Measurements from ENCODE around the gene PCARE.
A peak's percentile ranks its signal among the peaks of the same experiment; 100 is the strongest.
"Not testable (repeated sequence)": the region's sequence is repeated elsewhere in the genome, so short reads cannot be mapped to it uniquely, and the experiment has no call there.

The PCARE gene

GRCh38 chr2:29074411-29074810 is at the start of gene PCARE:
PCARE (minus strand) TSS chr2:29074523; CDS start chr2:29074261, 262 bp downstream.
- DNase-seq (ENCODE audit: low spot score) = no peak

- DNase-seq (ENCODE audit: low spot score) = peak; percentile 66
Observed at GRCh38 chr2:29123617-29124349, 49.5 kb upstream of the PCARE start.

DNA sequence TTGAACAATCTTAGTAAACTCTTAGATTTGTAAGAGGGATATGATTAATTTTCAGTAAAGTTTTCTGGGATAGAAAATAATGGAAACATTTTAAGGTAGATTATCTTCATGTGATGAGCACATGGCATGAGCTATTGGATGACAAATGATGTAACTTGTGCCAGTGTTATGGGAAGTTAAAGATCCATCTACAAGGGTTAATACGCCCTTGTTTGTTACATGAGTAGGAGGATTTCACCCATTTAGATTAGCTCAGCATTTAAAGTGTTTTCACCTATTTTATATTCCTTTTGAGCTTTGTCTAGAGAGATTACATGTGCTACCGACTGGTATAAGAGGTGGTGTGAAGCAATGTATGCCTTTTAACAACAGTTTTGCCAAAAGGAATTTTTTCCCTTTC is 46.5 kb upstream of the PCARE start:
- no peak for DNase-seq (ENCODE audit: low spot score)

- DNase-seq (ENCODE audit: low spot score) = no peak
Observed at GRCh38 chr2:29119211-29119610, 44.9 kb upstream of the PCARE start.

DNA sequence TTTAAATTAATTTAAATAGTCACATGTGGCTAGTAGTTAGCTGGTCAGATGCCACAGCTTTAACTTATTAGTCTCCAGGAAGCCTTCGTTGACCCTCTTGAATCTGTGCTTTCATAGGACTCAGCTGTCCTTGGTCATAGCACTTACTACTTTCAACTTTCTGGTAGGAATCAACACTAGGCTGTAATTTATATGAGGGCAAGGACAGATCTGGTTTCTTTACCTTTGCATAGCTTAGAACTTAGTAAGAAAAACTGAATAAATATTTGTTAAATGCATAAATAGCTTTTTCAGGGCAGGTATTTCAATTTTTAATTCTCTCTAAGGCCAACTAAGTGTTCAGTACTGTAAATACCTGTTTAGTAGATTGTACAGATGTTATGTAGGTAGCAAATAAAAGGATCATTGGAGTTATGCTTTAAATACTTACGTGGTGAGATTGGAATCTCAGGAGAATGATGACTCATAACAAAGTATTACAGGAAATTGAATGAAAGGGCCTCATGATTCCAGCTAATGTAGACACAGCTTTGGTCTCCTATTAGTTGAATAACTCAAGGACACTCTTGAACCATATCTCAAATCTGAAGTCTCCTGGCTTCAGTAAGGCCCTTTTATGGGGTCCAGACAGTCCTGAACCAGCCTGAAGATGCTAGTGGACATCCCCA is 43.4 kb upstream of the PCARE start:
- peak; percentile 55 for DNase-seq (ENCODE audit: low spot score)

DNA sequence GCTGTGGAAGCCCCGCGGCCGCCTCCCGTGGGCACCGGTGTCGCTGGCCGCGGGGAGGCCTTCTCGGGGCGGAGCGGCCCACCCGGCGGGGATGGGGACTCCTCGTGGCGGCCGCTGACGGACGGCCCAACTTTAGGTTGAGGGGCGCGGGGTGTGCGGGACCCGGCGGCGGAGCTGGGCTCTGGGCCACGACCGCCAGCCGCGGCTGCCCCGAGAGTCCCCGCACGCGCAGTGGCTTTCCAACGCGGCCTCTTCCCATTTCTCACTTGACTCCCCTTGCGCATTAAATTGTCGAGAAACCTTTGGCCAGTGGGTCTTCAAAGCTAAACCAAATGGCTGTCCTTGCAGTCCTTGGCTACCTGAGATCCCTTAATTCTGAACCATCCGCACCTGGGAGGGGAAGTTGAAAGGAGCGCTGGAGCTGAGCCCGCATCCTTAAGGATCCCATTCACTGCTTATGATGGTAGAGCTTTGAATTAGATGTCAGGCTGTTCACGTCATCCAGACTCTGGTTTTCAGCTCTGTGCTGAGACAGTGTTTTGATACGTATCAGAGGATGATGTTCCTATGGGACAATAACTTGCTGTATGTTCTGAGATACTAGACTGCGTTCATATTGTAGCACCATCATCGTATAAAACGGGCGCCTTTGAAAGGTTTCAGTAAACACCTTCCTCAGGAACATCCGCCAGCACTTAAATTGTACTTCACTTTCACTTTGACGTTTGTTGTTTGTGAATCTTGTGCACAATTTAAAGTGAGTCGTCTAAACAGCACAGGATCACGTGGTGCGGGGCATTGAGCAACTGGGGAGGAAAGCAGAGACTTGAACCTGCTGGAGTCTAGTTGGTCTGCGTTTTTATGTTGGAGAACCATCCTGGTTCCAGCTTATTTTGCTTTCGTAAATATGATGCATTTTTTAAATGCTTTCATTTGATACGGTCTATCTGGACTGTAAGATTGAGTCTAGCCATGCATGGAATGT is 41.8 kb upstream of the PCARE start:
- DNase-seq (ENCODE audit: low spot score) = peak; percentile 59

DNA sequence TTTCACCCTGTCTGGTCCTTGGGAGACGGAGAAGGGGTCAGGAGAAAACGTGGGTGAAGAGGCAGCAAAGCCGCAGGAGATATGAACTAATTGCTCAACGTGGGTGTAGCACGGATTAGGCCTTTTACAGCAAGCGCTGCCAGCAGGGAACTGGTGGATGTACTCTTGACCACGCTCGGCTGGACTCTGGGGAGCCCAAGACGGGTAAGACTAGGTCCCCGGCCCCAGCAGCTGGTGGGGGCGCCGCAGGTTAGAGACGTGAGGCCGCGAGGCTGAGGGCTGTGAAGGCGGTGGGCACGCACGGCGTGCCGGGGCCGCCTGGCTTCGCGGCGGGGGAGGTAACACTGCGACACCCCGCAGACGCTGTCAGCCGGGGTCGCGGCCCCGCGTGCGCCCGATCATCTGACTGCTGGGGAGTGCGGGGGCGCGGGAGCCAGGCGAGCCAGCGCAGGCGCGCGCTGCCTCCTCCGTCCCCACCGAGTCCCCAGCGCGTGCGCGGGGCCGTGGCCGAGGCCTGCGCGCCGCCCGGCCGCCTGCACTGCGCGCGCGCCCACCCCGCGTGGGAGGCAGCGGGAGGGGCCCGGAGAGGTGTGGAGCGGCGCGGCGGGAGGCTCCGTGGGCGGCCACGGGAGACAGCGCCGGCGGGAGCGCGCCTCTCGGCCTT is 40.8 kb upstream of the PCARE start, which contains the start of gene CLIP4:
Gene CLIP4 (plus strand): TSS at position 470 of the 664 bp plus-strand sequence. CDS start 5,974 bp downstream, outside the sequence.
- DNase-seq (ENCODE audit: low spot score) = peak; percentile 95

DNA sequence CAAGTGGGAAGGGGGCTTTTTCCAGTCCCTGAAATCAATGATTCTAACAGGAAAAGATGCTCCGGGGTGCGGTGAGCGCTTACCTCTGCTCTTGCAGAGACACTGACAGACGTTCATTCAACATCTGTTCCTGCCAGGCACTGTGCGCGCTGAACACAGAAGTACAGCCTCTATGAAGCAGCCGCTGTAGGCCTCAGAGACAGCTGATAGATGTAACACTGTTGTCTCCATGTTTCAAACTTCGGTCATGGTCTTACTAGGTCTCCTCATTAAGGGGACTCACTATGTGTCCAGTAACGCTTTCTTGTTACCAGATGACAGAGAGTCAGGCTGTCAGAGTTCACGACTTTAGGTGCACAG is 40.2 kb upstream of the PCARE start:
- DNase-seq (ENCODE audit: low spot score) = no peak

GRCh38 chr2:29113891-29114321 is 39.6 kb upstream of the PCARE start:
- DNase-seq (ENCODE audit: low spot score) = peak; percentile 56

DNA sequence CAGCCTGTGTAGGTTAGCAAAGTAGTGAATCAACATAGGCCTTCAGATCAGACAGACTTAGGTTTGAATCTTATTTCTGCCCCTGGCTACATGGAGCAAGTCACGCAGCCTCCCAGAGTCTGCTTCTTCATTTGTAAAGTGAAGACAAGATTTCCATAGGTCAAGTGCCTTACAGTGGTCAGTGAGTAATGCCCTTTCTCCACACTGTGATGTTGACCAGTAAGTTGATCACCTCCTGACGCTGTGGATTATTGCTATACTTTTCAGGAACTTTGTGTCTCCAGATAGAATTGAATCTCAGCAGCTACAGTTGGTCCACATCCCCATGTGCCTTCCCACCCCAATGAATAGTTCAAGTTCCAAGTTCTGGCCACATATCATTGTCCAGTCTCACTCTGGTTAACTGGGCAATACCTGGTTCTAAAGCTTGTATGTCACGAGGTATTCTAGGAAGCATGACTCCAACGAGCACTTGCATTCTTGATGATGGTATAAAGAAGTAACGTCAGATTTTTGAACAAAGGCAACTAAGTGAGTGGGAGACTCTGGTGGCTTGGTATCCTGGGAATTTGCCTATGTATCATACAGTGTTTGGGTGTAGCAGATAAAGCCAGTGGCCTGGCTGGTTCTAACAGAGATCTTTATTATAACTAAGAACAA is 38.8 kb upstream of the PCARE start:
- DNase-seq (ENCODE audit: low spot score) = no peak

DNA sequence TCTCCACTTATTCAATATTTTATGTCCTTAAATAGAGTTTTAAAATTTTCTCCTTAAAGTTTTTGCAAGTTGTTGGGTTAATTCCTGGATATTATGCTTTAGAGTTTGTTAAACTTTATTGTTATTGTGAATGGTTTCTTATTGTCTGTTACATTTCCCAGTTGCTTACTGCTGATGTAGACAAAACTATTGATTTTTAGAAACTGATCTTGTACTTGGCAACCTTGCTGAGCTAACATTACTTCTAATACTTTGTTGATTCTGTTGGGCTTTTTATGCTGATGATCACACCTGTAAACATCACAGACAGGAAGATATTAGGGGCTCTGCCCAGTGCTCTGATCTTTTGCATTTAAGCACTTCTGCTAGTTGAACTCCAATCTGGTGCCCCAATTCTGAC is 38.1 kb upstream of the PCARE start:
- DNase-seq (ENCODE audit: low spot score) = no peak

- no peak for DNase-seq (ENCODE audit: low spot score)
Observed at GRCh38 chr2:29110916-29111535, 36.7 kb upstream of the PCARE start.

- no peak for DNase-seq (ENCODE audit: low spot score)
Observed at GRCh38 chr2:29109246-29109645, 34.9 kb upstream of the PCARE start.

DNA sequence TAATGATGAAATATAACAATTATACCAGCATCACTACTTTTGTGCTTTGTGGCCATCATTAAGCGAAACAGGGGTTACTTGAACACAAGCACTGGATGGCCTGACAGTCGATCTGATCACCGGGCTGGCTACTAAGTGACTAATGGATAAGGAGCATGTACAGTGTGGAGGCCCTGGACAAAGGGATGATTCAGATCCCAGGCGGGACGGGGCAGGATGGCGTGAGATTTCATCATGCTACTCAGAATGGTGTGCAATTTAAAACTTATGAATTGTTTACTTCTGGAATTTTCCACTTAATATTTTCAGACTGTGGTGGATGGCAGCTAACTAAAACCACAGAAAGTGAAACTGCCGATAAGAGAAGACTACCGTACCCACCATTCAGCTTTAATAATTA is 33.9 kb upstream of the PCARE start:
- DNase-seq (ENCODE audit: low spot score) = peak; percentile 53

DNA sequence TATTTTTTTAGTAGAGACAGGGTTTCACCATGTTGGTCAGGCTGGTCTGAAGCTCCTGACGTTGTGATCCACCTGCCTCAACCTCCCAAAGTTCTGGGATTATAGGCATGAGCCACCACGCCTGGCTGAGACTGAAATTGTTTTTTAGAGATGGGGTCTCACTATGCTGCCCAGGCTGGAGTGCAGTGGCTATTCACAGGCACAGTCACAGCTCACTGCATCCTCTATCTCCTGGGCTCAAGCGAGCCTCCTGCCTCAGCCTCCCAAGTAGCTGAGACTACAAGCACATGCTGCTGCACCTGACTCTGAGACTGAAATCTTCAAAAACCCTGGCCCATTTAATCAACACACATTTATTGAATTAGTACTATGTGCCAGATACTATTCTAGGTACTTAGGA is 33.2 kb upstream of the PCARE start:
- not testable (repeated sequence) for DNase-seq (ENCODE audit: low spot score)

- no peak for DNase-seq (ENCODE audit: low spot score)
Observed at GRCh38 chr2:29106980-29107388, 32.7 kb upstream of the PCARE start.

- no peak for DNase-seq (ENCODE audit: low spot score)
Observed at GRCh38 chr2:29106256-29106655, 31.9 kb upstream of the PCARE start.

DNA sequence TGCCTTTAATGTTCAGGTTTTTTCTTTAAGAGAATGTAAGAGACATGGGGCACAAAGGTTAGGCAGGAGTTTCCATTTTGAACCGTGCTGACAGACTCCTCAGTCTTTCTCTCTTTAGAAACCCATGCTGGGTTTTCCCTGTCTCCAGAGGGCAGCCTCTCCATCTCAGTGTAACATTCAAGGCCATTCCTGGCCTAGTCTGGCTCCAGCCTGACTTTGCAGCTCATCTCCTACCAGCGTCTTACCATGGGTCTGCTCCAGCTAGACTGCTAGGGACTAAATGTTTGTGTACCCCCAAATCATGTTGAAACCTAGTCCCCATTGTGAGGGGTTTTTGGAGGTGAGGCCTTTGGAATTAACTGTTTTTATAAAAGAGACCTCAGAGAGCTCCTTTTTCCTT is 31.1 kb upstream of the PCARE start:
- no peak for DNase-seq (ENCODE audit: low spot score)

DNA sequence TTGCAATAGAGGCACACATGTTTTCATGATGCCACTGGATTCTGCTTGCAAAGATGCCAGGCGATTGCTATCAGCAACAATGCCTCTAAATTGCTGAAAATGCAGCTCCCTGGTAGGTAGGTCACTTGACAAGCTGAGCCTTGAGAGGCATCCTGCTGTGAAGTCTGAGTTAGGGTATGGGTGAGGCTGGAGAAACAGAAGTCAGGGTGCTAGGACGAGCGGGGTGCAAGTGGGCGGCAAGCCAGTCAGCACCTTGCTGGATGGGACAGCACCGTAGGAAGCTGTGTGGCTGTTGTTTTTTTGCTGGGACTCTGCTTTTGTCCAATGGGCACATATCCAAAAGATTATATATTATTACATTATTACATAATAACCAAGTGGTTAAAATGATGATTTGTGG is 30.4 kb upstream of the PCARE start:
- DNase-seq (ENCODE audit: low spot score) = no peak

GRCh38 chr2:29100564-29100963 is 26.2 kb upstream of the PCARE start:
- no peak for DNase-seq (ENCODE audit: low spot score)

DNA sequence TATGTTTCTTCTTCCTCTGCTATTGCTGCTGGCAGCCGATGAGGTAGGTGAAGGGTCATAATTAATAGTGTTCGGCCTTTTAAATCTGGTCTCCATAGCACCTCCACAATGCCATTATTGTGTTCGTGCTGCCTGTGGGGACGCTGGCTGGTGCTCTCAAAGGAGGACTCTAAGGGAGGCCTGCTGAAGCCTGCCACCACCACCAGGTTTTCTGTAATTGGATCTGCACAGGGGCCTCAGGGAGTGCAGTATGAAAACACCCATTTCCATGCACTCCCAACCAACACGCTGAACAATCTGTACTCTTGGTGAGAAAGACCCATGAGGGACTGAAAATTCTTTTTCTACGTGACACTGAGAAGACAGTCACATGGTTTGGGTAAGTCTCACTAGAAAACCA is 23.2 kb upstream of the PCARE start:
- DNase-seq (ENCODE audit: low spot score) = no peak

Data from GM03348 (cell line).